ENCODE data around the gene TTC27.

TTC27 gene

DNA sequence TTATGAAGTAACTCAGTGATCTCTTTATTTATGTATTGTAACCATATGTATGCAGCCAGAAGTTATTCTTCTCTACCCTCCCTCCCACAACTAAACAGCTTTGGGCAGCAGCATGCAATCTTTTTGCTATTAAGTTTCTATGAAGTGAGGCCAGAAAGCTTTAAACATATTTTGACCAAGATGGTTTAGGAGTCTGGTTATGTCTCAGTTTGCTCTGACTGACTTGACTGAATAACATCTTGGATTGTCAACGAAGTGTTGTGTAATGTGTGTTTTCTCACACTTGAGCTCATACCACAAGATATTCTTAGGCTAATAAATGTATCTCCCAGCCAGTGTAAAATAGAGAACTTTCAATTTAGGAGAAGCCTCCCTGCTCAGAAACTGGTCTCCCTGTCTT lies 104.3 kb downstream of the TTC27 start:
- TF ChIP-seq CTCF (conservative IDR thresholded peaks at IDR 0.05; ENCODE audit: low read depth): no peak
- no peak for DNase-seq (ENCODE audit: low spot score)
- no peak overlapping the region for H3K27ac ChIP-seq
- CTCF ChIA-PET: no interaction called here
- POLR2A ChIA-PET (ENCODE audit: low non-redundant PET): no interaction called here

- no peak overlapping the region for H3K27ac ChIP-seq
- DNase-seq (ENCODE audit: low spot score): no peak
- ChIA-PET POLR2A (ENCODE audit: low non-redundant PET) (no interaction called here), CTCF (no interaction called here)
- TF ChIP-seq CTCF (conservative IDR thresholded peaks at IDR 0.05; ENCODE audit: low read depth): no peak
Measured at GRCh38 chr2:32732912-32733472, 105.1 kb downstream of the TTC27 start.

- POLR2A ChIA-PET (ENCODE audit: low non-redundant PET): no interaction called here
- no peak overlapping the region for H3K27ac ChIP-seq
- CTCF ChIA-PET: no interaction called here
- TF ChIP-seq CTCF (conservative IDR thresholded peaks at IDR 0.05; ENCODE audit: low read depth): no peak
- DNase-seq (ENCODE audit: low spot score): no peak
Measured at GRCh38 chr2:32735348-32735747, 107.5 kb downstream of the TTC27 start.

DNA sequence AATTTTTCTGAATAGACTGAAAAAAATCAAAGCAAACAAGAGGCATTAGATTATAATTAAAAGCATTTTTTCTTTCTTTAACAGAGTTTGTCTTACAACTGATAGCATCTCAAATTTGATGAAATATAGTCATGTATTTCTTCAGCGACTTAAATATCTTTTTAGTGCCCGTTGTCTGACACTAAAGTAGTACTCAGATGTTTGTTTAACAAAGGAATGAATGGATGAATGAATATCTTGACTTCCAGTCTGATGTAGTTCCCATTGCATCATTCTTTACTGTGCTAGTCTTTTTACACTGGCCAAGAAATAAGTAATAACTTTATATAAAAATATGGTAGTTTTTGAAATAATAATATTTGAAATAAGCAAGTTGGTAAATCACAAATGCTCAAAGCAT lies 111.1 kb downstream of the TTC27 start:
- H3K27ac ChIP-seq: no peak overlapping the region
- ChIA-PET CTCF (interaction anchor here (0.5 kb wide), 1 partner anchor 629 kb away, joined by 6 read pairs; no protein-coding TSS in a partner anchor), POLR2A (ENCODE audit: low non-redundant PET) (no interaction called here)
- no peak for TF ChIP-seq CTCF (conservative IDR thresholded peaks at IDR 0.05; ENCODE audit: low read depth)
- no peak for DNase-seq (ENCODE audit: low spot score)

DNA sequence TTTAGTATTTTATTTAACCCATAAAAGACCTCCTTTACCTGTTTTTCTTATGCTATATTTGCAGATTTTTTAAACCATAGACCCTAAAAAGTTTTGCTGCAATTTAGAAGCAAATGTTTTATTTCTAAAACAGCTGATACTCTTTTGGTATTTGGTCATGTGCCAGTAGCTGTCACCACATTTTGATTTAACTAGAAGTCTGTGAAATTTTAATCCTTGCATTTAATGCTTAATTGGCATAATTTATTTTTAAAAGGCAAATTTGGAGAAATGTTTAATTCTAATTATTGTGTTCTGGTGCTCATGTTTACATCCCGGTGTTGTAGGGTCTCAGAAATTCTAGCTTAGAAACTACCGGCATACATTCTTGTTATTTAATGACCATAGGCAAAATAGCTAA lies 111.8 kb downstream of the TTC27 start:
- H3K27ac ChIP-seq: no peak overlapping the region
- TF ChIP-seq CTCF (conservative IDR thresholded peaks at IDR 0.05; ENCODE audit: low read depth): no peak
- ChIA-PET CTCF (interaction anchor here (0.5 kb wide), 1 partner anchor 628 kb away, joined by 6 read pairs; no protein-coding TSS in a partner anchor), POLR2A (ENCODE audit: low non-redundant PET) (no interaction called here)
- no peak for DNase-seq (ENCODE audit: low spot score)

DNA sequence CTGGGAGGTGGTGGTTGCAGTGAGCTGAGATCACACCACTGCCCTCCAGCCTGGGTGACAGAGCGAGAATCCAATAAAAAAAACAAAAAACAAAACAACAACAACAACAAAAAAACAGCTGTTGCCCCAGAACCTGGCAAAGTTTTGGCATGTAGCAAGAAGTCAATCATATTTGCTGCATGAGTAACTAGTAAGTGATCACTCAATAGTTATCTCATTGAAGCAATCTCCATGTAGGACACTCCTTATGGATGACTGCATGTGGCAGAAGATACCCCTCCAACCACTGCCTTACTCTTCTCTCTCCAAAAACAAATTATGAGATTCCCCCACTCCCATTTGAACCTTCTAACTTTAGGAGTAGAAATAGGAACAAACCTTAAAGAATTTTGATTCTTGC lies 113.7 kb downstream of the TTC27 start:
- DNase-seq (ENCODE audit: low spot score): peak; percentile 7
- POLR2A ChIA-PET (ENCODE audit: low non-redundant PET): no interaction called here
- CTCF ChIA-PET: no interaction called here
- H3K27ac ChIP-seq: no peak overlapping the region
- TF ChIP-seq CTCF (conservative IDR thresholded peaks at IDR 0.05; ENCODE audit: low read depth): no peak
